GM12873 (cell line): Measurements from ENCODE around the gene DPPA3.

Experiments used
- CTCF ChIP-seq: IDR thresholded peaks from 2 replicates; pipeline ENCODE4 v1.5.1; 2012; ENCODE audit warnings: low read depth, mild to moderate bottlenecking, moderate library complexity, low read length, control low read depth; ENCODE audit not compliant: insufficient read depth; ENCODE audit errors: missing control alignments

DPPA3 gene

GRCh38 chr12:7732993-7733392 lies 21.8 kb downstream of the DPPA3 start:
- no peak for TF ChIP-seq CTCF

- no peak for TF ChIP-seq CTCF
Observed at GRCh38 chr12:7747246-7747645, 36.0 kb downstream of the DPPA3 start, which contains the start of gene CLEC4C. Gene CLEC4C (minus strand): TSS chr12:7747375. CDS start chr12:7747348, 27 bp downstream.

- no peak for TF ChIP-seq CTCF
Observed at GRCh38 chr12:7748852-7749251, 37.6 kb downstream of the DPPA3 start.

- TF ChIP-seq CTCF, result no peak
Observed at GRCh38 chr12:7749442-7749841, 38.2 kb downstream of the DPPA3 start.

- TF ChIP-seq CTCF, result no peak
Observed at GRCh38 chr12:7750350-7750749, 39.1 kb downstream of the DPPA3 start.

GRCh38 chr12:7751394-7751793 lies 40.2 kb downstream of the DPPA3 start:
- no peak for TF ChIP-seq CTCF

- TF ChIP-seq CTCF, result no peak
Observed at GRCh38 chr12:7756993-7757392, 45.8 kb downstream of the DPPA3 start.
